ENCODE measurements around the gene KCNAB3.

Gene KCNAB3

GRCh38 chr17:7903154-7904103, 26.2 kb downstream of the KCNAB3 start:
- in situ Hi-C loops (cut with MboI; ENCODE audit: low sequenced_read_pairs), result no loop called here

DNA sequence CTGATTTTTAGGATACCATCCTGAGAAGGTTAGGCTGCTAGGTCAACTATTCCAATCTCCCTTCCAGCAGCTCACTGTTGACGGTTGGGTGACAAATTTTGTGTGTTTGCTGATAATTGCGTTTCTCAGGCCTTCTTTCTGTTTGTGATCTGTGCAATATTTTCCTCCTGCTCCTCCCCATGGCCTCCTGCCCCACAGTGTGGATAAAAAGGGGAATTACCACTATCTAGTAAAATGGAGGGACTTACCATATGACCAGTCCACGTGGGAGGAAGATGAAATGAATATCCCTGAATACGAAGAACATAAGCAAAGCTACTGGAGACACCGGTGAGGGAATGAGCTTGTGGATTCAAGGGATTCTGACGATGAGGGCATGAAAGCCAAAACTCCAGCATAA, 31.9 kb downstream of the KCNAB3 start:
- in situ Hi-C loops (cut with MboI; ENCODE audit: low sequenced_read_pairs), result no loop called here

- in situ Hi-C loops (cut with MboI; ENCODE audit: low sequenced_read_pairs), result no loop called here
These were observed 32.6 kb downstream of the KCNAB3 start for GRCh38 chr17:7897090-7897489.

GRCh38 chr17:7894866-7895265, 34.8 kb downstream of the KCNAB3 start:
- in situ Hi-C loops (cut with MboI; ENCODE audit: low sequenced_read_pairs), result no loop called here

GRCh38 chr17:7894226-7894625, 35.4 kb downstream of the KCNAB3 start:
- in situ Hi-C loops (cut with MboI; ENCODE audit: low sequenced_read_pairs), result no loop called here

DNA sequence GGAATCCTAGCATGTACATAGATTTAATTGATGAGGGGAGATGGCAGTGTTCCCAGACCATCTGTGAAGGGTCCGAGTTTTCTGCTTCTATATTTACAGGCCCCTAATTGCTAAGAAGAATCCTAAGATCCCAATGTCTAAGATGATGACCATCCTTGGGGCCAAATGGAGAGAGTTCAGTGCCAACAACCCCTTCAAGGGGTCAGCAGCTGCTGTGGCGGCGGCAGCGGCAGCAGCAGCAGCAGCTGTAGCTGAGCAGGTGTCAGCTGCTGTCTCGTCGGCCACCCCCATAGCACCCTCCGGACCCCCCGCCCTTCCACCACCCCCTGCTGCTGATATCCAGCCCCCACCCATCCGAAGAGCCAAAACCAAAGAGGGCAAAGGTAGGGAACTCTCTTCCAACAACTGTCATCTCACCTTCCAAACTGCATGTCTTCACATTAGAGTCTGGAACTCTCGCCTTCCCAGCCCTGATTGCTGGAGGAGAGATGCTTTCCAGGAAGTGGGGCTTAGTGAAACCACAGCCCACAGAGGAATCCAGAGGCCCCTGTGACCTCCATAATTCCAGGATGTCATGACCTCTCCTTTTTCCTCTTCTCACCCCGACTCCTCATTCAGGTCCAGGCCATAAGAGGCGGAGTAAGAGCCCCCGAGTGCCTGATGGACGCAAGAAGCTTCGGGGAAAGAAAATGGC, 36.3 kb downstream of the KCNAB3 start:
- in situ Hi-C loops (cut with MboI; ENCODE audit: low sequenced_read_pairs), result no loop called here

DNA sequence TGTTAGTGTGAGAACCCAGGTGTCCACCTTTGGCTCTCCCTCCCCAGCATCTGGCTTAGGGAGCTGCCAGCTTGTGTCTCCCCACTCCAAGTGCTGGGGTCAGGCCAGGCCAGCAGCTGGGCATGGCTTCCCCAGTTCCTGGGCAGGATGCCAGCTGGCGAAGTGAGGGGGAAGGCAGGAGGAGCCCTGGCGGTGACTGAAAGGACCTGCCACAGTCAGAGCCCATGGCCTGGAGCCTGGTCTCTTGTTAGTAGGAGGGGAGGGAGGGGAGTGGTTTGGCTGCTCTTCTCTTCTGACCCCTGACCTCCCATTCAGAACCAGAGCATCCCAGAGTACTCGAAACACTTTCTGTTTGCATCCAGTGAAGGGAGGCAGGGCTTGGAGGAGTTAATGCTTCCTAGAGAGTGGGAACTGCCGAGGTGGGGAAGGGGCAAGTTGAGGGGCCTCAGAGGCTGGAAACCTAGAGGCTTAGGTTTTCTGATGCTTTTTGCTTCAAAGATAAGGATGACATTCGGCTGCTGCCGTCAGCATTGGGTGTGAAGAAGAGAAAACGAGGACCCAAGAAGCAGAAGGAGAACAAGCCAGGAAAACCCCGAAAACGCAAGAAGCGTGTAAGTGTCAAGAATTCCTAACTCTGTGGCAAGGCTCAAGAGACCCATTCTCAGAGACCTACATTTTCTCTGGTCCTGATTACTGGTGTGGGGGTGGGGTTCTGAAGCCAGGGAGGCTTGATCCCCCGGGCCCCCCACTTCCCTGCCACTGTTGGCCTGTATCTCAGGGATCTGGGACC, 40.3 kb downstream of the KCNAB3 start:
- in situ Hi-C loops (cut with MboI; ENCODE audit: low sequenced_read_pairs), result no loop called here

- in situ Hi-C loops (cut with MboI; ENCODE audit: low sequenced_read_pairs), result no loop called here
These were observed 41.3 kb downstream of the KCNAB3 start, which contains the start of gene CHD3 for GRCh38 chr17:7888184-7888920. Gene CHD3 (plus strand): TSS chr17:7888789. CDS start chr17:7889001, 212 bp downstream.

GRCh38 chr17:7887482-7888183, 42.0 kb downstream of the KCNAB3 start:
- in situ Hi-C loops (cut with MboI; ENCODE audit: low sequenced_read_pairs), result no loop called here

GRCh38 chr17:7887038-7887481, 42.6 kb downstream of the KCNAB3 start:
- in situ Hi-C loops (cut with MboI; ENCODE audit: low sequenced_read_pairs), result no loop called here

- in situ Hi-C loops (cut with MboI; ENCODE audit: low sequenced_read_pairs), result no loop called here
These were observed 43.2 kb downstream of the KCNAB3 start for GRCh38 chr17:7886227-7887037.

DNA sequence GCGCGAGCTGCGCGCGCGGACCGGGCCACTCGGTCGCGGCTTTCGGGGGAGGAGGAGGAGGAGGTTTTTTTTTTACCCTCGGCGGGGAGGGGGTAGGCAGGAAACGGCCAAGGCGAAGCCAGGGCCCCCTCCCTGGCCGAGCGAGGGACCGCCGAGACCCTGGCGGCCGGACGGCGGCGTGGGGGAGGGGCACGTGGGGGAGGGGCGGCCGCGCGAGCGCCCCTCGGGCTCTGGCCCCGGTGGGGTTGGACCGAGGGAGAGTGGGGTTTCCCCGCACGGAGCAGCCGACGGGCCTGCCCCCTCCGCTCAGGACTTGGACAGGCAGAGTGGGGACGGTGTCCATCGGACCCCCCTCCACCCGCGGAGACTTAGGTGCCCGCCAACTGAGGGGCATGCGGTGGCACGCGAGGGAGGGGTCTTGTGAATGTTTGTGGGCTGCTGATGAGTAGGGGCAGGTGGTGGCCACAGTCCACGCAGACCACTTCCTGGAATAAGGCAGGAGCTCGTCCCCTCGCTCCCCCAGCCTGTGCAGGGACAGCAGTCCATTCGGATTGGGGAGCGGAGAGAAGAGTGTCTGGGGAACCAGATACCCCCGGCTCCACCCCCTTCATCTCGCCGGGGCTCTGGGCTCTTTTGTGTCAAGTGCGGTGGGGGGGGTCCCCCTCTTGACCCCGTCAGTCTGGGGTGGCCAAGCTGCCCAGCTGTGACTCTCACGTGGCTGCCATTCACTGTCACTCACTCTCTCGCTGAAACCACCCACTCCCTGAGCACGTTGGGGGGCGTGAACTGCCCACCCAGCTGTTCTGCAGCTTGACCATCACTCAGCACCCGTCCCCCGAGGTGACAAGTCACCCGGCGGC, 44.1 kb downstream of the KCNAB3 start:
- in situ Hi-C loops (cut with MboI; ENCODE audit: low sequenced_read_pairs), result no loop called here

DNA sequence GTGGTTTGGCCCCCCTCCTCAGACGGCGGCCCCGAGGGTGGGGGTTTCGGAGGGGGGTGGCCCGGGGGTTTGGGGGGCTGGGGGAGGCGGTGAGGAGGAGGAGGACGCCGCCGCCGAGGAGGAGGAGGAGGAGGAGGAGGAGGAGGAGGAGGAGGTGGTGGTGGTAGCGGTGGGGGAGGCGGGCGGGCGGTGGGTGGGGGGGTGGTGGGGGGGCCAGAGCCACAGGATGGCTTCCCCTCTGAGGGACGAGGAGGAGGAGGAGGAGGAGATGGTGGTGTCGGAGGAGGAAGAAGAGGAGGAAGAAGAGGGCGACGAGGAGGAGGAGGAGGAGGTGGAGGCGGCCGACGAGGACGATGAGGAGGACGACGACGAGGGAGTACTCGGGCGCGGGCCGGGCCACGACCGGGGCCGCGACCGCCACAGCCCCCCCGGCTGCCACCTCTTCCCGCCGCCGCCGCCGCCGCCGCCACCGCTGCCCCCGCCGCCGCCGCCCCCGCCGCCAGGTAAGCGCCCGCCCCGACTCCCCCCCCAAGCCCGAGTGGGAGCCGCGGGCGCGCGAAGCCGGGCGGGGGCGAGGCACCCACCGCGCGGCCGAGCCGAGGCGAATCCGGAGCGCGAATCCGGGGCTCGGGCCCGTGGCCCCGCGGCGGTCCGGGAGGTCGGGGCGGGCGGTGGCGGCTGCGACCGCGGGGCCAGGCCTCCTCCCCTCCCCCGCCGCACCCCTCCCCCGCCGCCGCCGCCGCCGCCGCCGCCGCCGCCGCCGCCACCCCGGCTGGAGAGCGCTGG, 44.9 kb downstream of the KCNAB3 start:
- in situ Hi-C loops (cut with MboI; ENCODE audit: low sequenced_read_pairs), result no loop called here

DNA sequence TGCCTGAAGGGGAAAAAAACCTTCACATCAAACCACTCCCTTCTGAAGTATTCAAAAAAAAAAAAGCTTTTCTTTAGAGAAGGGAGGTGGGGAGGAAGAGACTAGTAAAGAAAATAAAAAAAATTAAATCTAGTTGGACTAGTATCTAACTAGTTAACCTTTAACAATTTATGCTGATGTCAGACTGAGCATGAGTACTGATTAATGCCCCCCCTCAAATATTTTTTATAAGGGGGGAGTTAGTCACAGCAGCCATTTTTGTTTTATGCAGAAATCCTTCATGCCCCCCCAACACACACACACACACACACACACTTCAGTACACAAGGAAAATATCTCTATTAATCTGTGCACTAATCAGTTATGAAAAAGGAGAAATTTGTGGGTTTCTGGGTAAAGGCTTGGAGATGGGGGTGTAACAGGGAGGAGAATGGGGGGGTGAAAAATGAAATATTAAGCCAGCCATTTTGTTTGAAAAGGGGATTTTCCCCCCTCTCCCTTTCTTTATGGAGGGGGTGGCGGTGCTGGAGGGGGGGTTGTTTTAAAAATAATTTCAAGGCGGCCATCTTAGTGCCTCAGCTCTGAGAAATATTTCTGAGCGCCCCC, 45.8 kb downstream of the KCNAB3 start:
- in situ Hi-C loops (cut with MboI; ENCODE audit: low sequenced_read_pairs), result no loop called here

DNA sequence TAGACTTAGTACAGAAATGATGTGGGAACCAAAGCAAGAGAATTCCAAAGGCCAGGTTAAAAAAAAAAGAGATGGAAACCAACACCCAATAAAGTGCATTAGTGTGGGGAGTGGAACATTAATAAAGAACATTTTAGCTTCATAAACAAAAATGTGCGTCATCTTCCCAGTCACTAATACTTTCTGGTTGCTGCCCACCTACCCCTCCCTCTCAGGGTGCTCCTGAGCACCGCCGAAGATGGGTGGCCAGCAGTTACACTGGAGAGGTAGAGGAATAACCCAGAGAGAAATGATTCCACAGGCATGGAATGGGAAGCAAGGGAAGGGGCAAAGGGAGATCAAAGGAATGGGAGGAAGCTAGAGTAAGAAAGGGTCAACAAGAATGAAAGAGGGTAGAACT, 47.0 kb downstream of the KCNAB3 start:
- in situ Hi-C loops (cut with MboI; ENCODE audit: low sequenced_read_pairs), result no loop called here

DNA sequence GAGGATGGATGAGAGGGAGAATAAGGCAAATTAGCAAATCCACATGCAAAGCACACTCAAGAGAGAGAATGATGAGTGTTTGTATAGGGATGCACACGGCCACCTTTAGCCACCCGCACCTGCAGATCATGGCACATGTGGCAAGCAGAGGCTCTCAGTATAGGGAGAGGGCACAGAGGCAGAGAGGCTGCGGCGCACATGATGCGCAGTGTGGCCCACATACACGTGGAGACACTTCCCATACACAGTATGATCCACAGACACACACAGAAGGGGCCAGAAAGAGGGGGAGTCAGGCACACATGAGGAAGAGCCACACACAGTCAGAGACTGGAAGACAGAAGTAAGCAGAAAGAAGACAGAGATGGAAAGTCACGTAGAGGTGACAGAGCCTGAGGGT, 47.6 kb downstream of the KCNAB3 start:
- in situ Hi-C loops (cut with MboI; ENCODE audit: low sequenced_read_pairs), result no loop called here
